GM19193 (cell line): Measurements from ENCODE around the gene ZBTB39.

Experiments used
- POLR2A ChIP-seq: IDR thresholded peaks from 4 replicates; pipeline ENCODE4 v1.6.1; 2011; ENCODE audit not compliant: insufficient read depth, insufficient read length; ENCODE audit errors: extremely low read depth

The ZBTB39 gene

GRCh38 chr12:57011438-57012424 is 5.4 kb upstream of the ZBTB39 start:
- TF ChIP-seq POLR2A = no peak

- TF ChIP-seq POLR2A = no peak
Measured at GRCh38 chr12:57010627-57011247, 4.4 kb upstream of the ZBTB39 start.

GRCh38 chr12:57009949-57010626 is 3.7 kb upstream of the ZBTB39 start:
- TF ChIP-seq POLR2A = no peak

- TF ChIP-seq POLR2A = no peak
Measured at GRCh38 chr12:57008178-57008577, 1.8 kb upstream of the ZBTB39 start.

- TF ChIP-seq POLR2A = no peak
Measured at GRCh38 chr12:57006809-57007475, 596 bp upstream of the ZBTB39 start.

GRCh38 chr12:57004651-57005050 is 1.7 kb downstream of the ZBTB39 start:
- TF ChIP-seq POLR2A = no peak

- TF ChIP-seq POLR2A = no peak
Measured at GRCh38 chr12:57003395-57003794, 3.0 kb downstream of the ZBTB39 start.

GRCh38 chr12:57001448-57001906 is 4.9 kb downstream of the ZBTB39 start:
- TF ChIP-seq POLR2A = no peak

- no peak for TF ChIP-seq POLR2A
Measured at GRCh38 chr12:57000393-57000792, 6.0 kb downstream of the ZBTB39 start.

GRCh38 chr12:56999456-56999855 is 6.9 kb downstream of the ZBTB39 start:
- no peak for TF ChIP-seq POLR2A

- TF ChIP-seq POLR2A = no peak
Measured at GRCh38 chr12:56998981-56999380, 7.4 kb downstream of the ZBTB39 start.

GRCh38 chr12:56998316-56998715 is 8.0 kb downstream of the ZBTB39 start:
- TF ChIP-seq POLR2A = no peak

- TF ChIP-seq POLR2A = no peak
Measured at GRCh38 chr12:56996793-56997545, 9.4 kb downstream of the ZBTB39 start.

GRCh38 chr12:56995930-56996496 is 10.3 kb downstream of the ZBTB39 start:
- TF ChIP-seq POLR2A = no peak
